GM18508 (cell line): ENCODE data around the gene CPLANE2.
"Not testable (repeated sequence)": the region's sequence is repeated elsewhere in the genome, so short reads cannot be mapped to it uniquely, and the experiment has no call there.

ENCODE experiments used
- ATAC-seq: cut with Tn5 transposase; IDR thresholded peaks from one replicate; pipeline ENCODE4 v1.9.1; 2021; ENCODE audit warnings: moderate number of reproducible peaks; ENCODE audit not compliant: insufficient read depth, unreplicated experiment

The CPLANE2 gene

DNA sequence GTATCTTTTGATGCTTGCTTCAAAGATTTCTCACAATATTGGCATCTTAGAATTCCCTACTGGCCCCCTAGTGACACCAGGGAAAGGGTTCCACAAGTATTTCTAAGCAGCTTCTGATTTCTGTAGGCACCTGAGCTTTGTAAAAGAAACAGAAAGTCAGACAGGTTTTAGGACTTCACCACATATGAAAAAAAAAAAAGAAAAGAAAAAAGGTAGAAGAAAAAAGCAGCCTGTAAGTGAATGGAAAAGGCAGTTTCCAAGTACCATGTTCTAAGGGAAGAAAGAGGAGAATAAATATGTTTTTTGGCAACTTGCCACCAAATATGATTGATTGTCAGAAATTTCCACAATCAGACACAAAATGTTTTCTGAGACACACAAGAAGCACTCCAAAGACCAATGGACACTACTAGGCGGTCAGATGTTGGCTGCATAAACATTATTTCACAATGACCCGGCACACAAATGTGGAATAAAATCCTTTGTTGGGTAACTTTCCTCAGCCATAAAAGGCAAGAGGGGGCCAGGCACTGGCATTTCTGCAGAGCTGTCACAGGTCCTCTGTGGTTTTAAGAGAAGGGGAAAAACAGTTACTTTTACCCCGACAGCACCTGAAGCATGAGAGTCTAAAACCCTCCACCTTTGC is 12.7 kb upstream of the CPLANE2 start:
- ATAC-seq: no peak

DNA sequence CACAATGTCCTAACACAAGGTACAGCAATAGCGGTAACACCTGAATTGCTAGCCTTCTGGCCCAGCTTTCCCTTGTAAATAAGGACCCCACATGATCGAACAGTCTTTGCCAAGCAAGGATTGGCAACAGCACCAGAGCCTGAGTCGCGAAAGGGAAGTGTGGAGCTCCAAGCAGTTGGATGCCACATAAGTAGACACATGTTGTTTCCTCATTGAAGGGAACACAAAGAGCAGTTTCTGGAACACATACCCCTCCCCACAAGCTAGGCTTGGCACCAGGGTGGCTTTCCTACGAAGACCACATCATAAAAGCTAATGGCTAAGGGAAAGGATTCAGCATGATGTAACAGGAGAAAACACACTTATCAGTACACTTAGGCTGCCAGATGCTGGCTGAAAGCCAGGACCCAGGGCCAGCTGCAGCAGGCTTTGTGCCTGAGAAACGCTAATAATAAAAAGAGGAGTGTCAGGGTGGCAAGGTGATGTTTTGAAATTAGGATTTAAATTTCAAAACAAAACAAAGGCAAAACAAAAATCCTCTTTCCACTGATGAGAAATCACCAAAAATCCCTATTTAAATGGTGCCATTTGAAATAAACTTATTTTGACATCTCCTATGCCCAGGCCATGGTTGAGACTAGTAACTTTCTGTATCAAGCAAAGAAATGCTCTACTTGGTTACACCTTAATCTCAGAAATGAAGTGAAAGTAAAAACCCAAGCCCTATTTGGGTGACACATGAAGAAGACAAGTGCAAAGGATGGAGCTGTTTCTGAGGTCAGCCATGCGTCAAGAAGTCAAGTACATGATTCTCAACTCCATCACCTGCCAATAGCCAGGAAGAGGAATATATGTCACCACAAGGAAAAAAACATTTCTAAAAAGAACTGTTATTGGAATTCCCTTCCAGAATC is 11.9 kb upstream of the CPLANE2 start:
- ATAC-seq: no peak

DNA sequence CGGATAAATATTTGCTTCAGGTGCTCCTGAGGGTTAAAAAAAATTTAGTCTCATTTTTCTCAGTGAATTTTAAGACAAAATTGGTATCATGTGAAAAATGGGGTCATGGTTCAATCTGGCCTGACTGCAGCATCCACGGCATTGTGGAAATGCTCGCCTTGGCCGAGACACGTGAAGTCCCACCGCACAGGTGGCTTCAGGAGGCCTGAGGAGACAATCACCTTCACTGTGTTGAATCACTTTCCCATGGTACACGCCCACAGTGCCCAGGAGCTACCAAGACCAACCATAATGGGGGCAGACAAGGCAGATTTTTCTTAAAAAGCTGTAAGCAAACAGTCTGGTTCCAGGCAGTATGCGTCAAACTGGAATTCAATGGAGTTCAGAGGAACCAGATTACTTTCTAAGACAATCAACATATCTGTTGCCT is 11.0 kb upstream of the CPLANE2 start:
- no peak for ATAC-seq

DNA sequence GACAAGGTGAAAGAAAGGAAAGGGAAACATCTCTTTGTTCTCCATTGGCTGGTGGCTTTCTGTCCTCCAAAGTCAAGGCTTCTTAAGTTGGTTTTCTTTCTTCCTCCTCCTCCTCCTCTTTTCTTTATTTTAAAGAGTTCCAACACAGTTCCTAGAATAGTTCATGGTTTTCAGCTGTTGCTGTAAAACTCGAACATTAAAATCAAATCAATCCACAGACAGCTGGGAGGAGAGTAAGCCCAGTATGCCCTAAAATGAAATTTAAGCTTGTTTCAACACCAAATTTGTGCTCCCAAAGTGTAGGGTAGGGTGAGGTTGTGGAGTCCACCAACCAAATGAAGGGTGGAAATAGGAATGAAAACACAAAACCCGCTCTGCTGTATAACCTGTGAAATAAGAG is 10.5 kb upstream of the CPLANE2 start:
- no peak for ATAC-seq

DNA sequence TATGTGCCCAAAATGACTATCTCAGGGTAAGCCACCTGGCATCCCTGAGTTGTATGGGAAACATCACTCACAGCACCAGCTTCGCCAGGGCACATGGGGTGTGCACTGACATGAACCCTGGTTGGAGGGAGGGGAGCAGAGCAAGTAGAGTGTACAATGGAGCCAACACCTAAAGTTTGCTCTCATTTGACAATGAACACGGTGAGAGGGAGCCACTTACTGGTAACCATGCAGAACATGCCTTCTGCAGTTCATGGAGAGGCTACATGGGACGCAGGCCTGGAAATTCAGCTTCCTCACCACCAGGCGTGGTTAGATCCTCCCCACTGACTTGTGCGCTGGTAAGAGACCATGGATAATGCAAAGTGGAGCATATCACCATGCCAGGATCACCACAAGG is 10.0 kb upstream of the CPLANE2 start:
- ATAC-seq: no peak

DNA sequence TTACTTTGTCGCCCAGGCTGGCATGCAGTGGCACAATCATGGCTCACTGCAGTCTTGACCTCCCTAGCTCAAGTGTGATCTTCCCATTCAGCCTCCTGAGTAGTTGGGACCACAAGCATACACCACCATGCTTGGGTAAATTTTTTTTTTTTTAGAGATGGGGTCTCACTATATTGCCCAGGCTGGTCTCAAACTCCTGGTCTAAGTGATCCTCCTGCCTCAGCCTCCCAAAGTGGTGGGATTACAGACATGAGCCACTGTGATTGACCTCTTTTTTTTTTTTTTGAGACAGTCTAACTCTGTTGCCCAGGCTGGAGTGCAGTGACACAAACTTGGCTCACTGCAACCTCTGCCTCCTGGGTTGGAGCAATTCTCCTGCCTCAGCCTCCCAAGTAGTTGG is 9.3 kb upstream of the CPLANE2 start:
- not testable (repeated sequence) for ATAC-seq

DNA sequence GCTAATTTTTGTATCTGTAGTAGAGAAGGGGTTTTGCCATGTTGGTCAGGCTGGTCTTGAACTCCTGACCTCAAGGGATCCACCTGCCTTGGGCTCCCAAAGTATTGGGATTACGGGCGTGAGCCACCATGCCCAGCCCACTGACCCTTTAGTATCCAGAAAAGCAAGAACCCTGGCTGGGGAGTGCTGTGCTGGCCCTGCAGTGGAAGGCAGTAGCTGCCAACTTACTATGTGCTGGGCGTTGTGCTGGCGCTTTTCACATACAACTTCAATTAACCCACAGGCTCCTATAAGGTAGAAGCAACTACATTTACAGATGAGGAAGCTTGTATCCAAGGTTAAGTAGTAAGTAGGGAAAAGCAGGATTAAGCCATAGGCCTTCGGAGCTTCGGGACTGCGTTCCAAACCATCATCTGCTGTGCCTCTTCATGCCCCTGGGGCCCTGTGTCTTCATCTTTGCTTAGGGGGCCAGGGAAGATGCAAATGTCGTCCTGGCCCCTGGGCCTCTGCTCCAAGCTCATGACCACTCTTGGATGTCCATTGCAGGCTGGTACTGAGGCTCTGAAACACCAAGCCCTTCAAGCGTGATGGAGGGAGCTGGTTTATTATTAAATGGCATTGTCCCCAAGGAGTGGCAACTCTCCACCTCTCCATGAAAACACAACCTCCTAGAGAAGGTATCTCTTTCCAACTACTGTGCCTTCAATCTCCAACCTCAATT is 8.7 kb upstream of the CPLANE2 start:
- no peak for ATAC-seq

DNA sequence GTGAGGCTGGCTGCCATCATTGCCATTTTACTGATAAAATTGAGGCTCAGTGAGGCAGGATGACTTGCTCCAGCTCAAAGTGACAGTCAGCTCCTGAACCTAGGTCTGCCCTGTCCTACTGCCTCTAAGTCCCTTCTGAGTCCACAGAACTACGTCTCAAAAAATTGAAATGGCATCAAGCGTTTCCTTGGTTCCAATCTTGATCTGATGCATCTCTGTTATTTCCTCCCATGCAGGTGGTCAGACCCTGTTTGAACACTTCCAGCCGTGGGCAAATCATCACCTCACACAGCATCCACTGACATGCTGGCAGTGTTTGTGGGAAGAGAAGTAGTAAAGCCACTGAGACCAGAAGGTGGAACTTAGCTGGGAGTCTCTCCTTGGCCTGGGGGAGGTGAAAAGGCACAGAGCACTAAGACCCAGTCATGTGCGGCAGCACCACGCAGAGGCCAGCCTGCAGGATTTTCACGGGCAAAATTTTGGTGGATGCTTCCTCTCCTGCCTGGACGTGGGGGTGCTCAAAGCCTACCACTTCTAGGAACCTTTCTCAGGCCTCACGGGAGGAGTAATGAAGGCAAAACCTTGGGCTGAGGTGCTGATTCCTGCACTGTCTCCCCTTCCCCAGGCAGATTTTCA is 7.8 kb upstream of the CPLANE2 start:
- no peak for ATAC-seq

DNA sequence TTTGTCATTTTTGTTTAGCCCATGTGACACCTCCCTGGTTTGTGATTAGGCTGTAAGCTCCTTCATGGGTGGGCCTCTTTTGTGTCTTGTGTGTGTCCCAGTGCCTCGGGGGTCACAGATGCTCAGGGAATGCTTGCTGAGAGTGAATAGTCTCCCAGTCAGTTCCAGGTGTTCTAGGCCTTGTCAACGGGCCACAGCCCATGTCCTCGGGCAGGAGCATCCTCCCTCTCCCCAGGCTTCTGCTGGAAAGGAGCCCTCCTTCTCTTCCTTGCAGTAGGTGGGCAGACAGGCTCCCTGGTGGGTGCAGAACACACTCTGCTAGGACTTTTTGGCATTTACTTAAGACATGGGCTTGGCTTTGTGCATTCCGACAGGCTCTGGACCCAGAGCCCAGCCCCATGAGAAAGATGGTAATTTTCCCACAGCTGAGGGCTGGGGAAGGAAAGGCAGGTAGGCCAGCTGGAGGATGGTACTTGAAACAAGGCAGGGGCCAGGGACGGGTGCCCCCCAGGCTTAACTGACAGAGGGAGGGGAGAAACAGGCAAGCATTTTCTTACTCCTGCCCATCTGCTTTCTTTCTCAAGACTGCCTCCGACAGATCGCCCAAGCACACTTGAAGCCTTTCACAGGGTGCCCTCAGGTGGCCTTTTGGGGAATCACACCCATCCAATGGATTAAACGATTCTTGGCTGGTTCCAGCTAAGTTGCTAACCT is 7.1 kb upstream of the CPLANE2 start:
- ATAC-seq: no peak

DNA sequence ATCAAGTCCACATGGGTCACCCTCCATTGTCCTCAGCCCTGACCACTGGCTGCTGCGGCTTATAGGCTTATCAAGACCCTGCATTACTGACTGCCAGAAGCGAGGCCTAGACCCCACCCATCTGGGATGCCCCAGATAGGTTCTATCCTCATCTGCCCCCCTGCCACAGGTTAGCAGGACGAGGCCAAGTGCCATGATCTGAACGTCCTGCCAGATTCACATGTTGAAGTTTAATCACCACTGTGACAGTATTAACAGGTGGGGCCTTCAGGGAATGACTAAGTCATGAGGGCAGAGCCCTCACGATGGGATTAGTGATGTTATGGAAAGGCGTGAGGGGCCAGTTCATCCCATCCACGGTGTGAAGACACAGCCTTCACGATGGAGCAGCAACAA is 6.2 kb upstream of the CPLANE2 start:
- no peak for ATAC-seq

DNA sequence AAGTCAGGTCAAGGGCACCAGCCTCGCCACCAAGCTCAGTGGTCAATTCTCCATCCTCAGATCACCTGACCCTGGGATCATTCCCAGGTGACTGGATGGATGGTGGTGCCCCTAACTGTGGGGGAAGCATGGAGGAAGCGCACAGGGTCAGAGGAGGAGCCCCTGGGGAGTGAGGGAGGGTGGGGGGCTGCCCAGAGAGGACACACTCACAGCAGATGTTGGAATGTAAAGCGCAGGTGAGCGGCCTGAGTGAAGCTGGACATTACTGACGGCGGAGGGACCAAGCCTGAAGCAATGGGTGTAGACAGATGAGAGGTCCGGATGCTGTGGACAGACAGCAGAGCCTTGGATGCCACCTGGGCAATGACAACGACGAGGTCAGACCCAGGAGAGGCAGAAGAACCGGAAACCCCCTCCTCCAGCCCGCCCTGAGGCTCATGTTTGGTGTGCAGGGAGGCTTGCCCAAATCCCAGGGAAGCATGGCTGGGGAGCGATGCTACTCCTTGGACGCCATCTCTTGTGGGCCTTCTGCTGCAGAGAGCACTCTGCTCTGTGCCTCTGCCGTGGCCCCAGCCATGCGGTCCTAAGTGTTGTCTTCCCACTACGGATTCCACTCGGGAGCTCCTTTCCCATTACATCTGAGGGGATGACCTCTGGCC is 5.7 kb upstream of the CPLANE2 start:
- no peak for ATAC-seq

DNA sequence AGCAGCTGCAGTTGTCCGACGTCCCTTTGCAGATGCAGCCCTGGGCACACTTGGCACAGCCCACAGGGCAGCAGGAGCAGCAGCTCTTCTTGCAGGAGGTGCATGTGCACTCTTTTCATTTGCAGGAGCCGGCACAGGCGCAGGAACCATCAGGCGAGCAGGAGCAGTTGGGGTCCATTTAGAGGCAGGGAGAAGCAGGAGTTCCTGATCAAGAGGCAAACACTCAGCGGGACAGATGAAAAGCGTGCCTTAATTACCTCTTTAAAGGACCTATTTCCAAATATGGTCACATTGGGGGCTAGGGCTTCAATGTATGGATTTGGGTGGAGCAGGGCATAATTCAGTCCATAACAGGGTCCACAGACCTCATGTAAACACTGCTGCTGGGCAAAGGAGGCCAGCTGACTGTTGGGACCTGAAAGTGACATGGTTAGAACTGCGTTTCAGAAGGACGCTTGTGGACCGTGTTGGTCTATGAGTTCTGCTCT is 4.3 kb upstream of the CPLANE2 start:
- ATAC-seq: no peak

DNA sequence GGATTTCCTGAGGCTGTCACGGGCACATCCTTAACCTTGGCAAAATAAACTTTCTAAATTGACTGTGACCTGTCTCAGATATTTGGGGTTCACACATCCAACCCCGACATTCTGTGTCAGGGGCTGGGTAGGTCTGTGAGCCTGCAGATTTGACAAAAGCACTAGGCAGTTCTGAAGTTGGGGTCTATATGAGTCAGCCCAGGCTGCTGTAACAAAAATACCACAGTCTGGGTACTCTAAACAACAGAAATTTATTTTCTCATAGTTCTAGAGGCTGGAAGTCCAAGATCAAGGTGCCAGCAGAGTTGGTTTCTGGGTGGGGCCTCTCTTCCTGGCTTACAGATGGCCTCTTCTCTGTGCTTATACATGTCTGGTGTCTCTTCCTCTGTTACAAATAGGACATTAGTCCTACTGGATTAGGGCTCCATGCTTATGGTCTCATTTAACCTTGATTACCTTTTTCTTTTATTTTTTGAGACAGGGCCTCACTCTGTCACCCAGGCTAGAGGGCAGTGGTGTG is 3.0 kb upstream of the CPLANE2 start:
- no peak for ATAC-seq

DNA sequence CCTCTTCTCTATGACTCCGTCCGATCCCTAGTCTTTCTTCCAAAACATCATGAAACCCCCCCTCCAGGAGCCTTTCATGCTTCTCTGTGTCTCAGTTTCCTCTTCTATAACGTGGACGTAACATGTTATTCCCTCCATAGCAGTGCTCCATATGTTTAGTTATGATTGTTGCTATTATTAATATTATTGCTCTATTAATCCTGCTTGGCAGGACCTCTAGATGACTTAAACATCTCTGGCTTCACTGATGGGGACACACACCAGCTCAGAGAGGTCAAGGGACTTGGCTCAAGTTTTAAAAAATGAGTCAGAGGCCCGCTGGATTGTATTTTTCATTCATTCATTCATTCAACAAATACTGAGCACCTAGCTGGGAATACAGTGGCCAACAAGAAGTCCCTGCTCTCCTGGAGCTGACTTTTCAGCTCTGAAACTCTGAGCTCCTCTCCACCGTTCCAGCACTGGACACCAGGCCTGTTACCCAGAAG is 404 bp upstream of the CPLANE2 start:
- no peak for ATAC-seq

DNA sequence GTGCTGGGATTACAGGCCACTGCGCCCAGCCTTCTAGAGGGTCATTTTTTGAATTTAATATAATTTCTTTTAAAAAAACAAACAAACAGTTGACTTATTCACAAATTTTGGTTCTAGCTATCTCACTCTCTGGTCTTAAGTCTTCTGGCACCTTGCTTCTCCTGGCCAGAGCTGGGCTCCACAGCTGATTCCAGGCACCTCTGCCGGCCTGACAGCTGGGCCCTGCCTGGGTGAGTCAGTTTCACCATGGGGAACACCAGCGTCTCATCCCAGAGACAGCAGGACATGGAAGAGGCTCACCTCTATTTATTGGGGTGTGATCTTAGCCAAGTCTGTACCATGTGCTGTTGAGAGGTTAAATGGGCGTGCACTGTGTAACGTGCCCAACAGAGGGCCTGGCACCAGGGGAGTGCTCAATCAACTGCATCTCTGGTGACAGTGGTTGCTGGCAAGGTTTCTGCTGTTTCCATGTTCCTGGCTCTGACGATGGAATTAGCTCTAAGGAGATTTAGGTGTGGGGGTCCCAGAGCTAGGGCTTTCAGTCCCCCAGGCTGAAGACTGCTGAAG is 956 bp downstream of the CPLANE2 start:
- ATAC-seq: no peak

DNA sequence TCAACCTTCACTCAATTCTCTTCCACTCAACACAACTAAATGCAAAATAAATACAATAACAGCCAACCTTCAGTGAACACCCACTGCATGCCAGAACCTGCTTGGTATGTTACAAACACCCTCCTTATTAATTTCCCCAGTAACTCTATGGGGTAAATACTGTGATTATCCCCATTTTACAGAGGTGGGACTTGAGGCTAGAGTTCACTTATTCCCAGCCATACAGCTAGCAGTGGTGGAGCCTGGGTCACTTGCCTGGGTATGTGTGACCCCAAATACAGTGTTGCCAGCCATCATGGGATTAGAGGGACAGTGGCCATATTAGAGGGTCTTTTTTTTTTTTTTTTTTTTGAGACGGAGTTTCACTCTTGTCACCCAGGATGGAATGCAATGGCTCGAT is 1.6 kb downstream of the CPLANE2 start:
- no peak for ATAC-seq

DNA sequence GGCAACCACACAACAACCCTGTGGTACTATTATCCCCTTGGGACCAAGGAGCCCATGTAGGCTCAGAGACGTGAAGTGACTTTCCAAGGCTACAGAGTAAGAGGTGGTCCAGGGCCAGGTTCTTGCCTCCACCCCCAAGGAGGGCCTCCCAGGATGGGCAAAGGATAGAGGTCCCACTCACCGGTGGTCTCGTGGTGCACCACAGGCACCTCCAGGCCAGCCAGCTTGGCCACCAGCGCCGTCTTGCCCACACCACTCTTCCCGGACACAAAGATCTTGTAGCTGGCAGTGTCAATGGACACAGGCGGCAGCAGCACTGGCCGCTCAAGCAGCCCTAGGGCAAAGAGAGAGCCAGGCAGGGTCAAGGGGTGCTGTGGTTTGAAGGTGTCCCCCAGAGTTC is 3.6 kb downstream of the CPLANE2 start:
- ATAC-seq: no peak

DNA sequence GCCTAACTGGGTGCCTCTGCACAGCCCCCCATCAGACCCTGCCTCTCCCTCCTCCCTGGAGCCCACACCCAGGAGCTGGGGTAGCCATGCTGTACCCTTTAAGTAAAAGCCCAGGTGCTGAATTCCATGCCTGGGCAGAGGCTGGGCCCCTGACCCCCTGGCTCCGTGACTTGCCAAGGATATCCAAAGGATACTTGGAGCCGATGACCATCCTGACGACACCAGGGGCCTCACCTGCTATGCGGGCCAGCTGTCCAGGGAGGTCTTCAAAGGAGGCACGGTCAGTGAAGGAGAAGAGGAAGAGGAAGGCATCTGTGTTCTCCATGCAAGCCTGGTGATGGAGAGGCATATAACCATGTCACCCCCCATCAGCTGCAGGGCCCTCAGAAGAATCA is 4.7 kb downstream of the CPLANE2 start:
- ATAC-seq: no peak
